ENCODE data around the gene PERP.
A peak's percentile ranks its signal among the peaks of the same experiment; 100 is the strongest.

The PERP gene

GRCh38 chr6:138092686-138093085, 14.5 kb downstream of the PERP start:
- no peak for TF ChIP-seq CTCF (IDR thresholded peaks at IDR 0.05; ENCODE audit: insufficient read depth, low read length, missing control alignments)
- POLR2A ChIA-PET: no interaction called here
- no peak overlapping the region for H3K4me3 ChIP-seq (ENCODE audit: low read depth, low read length)
- DNase-seq (ENCODE audit: low read depth, low spot score): no peak
- CTCF ChIA-PET: no interaction called here

- TF ChIP-seq CTCF (IDR thresholded peaks at IDR 0.05; ENCODE audit: insufficient read depth, low read length, missing control alignments): no peak
- H3K4me3 ChIP-seq (ENCODE audit: low read depth, low read length): no peak overlapping the region
- ChIA-PET CTCF (interaction anchor here (1.5 to 2.0 kb wide), 2 partner anchors 17 to 19 kb away, joined by 3 to 4 read pairs; partner anchors contain the start of gene PERP), POLR2A (no interaction called here)
- no peak for DNase-seq (ENCODE audit: low read depth, low spot score)
Observed at GRCh38 chr6:138089325-138089724, 17.9 kb downstream of the PERP start.

GRCh38 chr6:138088326-138088762, 18.9 kb downstream of the PERP start:
- peak; percentile 86 for DNase-seq (ENCODE audit: low read depth, low spot score)
- POLR2A ChIA-PET: no interaction called here
- peak overlapping the region; percentile 1 for H3K4me3 ChIP-seq (ENCODE audit: low read depth, low read length)
- no peak for TF ChIP-seq CTCF (IDR thresholded peaks at IDR 0.05; ENCODE audit: insufficient read depth, low read length, missing control alignments)
- CTCF ChIA-PET: interaction anchor here (1.5 to 2.0 kb wide), 2 partner anchors 18 to 20 kb away, joined by 3 to 4 read pairs; partner anchors contain the start of gene PERP

- no peak for DNase-seq (ENCODE audit: low read depth, low spot score)
- TF ChIP-seq CTCF (IDR thresholded peaks at IDR 0.05; ENCODE audit: insufficient read depth, low read length, missing control alignments): no peak
- ChIA-PET POLR2A (no interaction called here), CTCF (interaction anchor here (0.9 to 1.6 kb wide), 4 partner anchors 19 to 87 kb away, joined by 3 to 6 read pairs (median 3); partner anchors contain the start of gene PERP)
- no peak overlapping the region for H3K4me3 ChIP-seq (ENCODE audit: low read depth, low read length)
Observed at GRCh38 chr6:138087593-138088325, 19.5 kb downstream of the PERP start.

- no peak overlapping the region for H3K4me3 ChIP-seq (ENCODE audit: low read depth, low read length)
- CTCF ChIA-PET: interaction anchor here (0.8 to 1.6 kb wide), 6 partner anchors 18 to 86 kb away, joined by 3 to 6 read pairs (median 3); no protein-coding TSS in a partner anchor
- no peak for DNase-seq (ENCODE audit: low read depth, low spot score)
- POLR2A ChIA-PET: no interaction called here
- TF ChIP-seq CTCF (IDR thresholded peaks at IDR 0.05; ENCODE audit: insufficient read depth, low read length, missing control alignments): no peak
Observed at GRCh38 chr6:138086573-138087196, 20.5 kb downstream of the PERP start.

GRCh38 chr6:138085839-138086222, 21.4 kb downstream of the PERP start:
- POLR2A ChIA-PET: no interaction called here
- no peak overlapping the region for H3K4me3 ChIP-seq (ENCODE audit: low read depth, low read length)
- CTCF ChIA-PET: interaction anchor here (1.0 to 1.9 kb wide), 4 partner anchors 23 to 85 kb away, joined by 3 to 6 read pairs (median 6); no protein-coding TSS in a partner anchor
- DNase-seq (ENCODE audit: low read depth, low spot score): no peak
- TF ChIP-seq CTCF (IDR thresholded peaks at IDR 0.05; ENCODE audit: insufficient read depth, low read length, missing control alignments): no peak
